HL-60 (cell line): ENCODE data around the gene PLEKHG5.

Source experiments
- DNase-seq, 2 experiments: peaks; one replicate each; pipeline ENCODE4 v3.0.0-alpha.2; 2010 to 2020; ENCODE audit warnings: low read depth in 1 of 2, low spot score in 1 of 2
- H3K27ac ChIP-seq: fragments of 250-450 bp; sonication (Bioruptor Pico); replicated peaks from 2 replicates; pipeline ENCODE4 v1.5.1; 2020; ENCODE audit warnings: mild to moderate bottlenecking, moderate library complexity
- H3K27me3 ChIP-seq: fragments of 250-450 bp; sonication (Bioruptor Pico); 2 replicates; pipeline ENCODE4 v1.5.1; 2021; ENCODE audit warnings: mild to moderate bottlenecking, moderate library complexity; ENCODE audit not compliant: insufficient read depth, poor library complexity, severe bottlenecking
- H3K4me3 ChIP-seq: replicated peaks from 2 replicates; pipeline ENCODE4 v1.5.1; 2011; ENCODE audit warnings: mild to moderate bottlenecking, control low read depth, low read length; ENCODE audit not compliant: insufficient read depth
- CTCF ChIP-seq: IDR thresholded peaks from one replicate; pipeline ENCODE4 v1.5.1; 2011; ENCODE audit warnings: low read length, control low read depth, inconsistent platforms; ENCODE audit not compliant: insufficient read depth
- GABPA ChIP-seq: IDR thresholded peaks from 2 replicates; pipeline ENCODE4 v1.6.1; 2012; ENCODE audit warnings: low read depth
- POLR2AphosphoS5 ChIP-seq: IDR thresholded peaks from 2 replicates; pipeline ENCODE4 v1.6.1; 2012; ENCODE audit warnings: low read depth
- REST ChIP-seq: IDR thresholded peaks from 2 replicates; pipeline ENCODE4 v1.6.1; 2012; ENCODE audit warnings: low read depth; ENCODE audit not compliant: insufficient replicate concordance
- SPI1 ChIP-seq: IDR thresholded peaks from 2 replicates; pipeline ENCODE4 v1.6.1; 2012; ENCODE audit warnings: low read depth, mild to moderate bottlenecking, borderline replicate concordance

The PLEKHG5 gene

GRCh38 chr1:6484826-6485167, 6.7 kb downstream of the PLEKHG5 start:
- peaks cover 53% of the 10 kb centered on the region for H3K27me3 ChIP-seq
- TF ChIP-seq REST (no peak), CTCF (no peak), SPI1 (no peak), POLR2AphosphoS5 (no peak), GABPA (no peak)
- no peak for DNase-seq
- H3K4me3 ChIP-seq, result no peak overlapping the region
- no peak overlapping the region for H3K27ac ChIP-seq

- no peak for DNase-seq
- Histone ChIP-seq H3K4me3 (no peak overlapping the region), H3K27ac (no peak overlapping the region), H3K27me3 (peaks cover 53% of the 10 kb centered on the region)
- TF ChIP-seq POLR2AphosphoS5 (no peak), GABPA (no peak), CTCF (no peak), REST (no peak), SPI1 (no peak)
Observed at GRCh38 chr1:6483761-6484117, 7.7 kb downstream of the PLEKHG5 start.

- Histone ChIP-seq H3K27ac (no peak overlapping the region), H3K4me3 (no peak overlapping the region), H3K27me3 (peaks cover 51% of the 10 kb centered on the region)
- peak in 1 of 2 experiments; percentile 4 for DNase-seq
- TF ChIP-seq SPI1 (no peak), POLR2AphosphoS5 (no peak), CTCF (no peak), GABPA (no peak), REST (no peak)
Observed at GRCh38 chr1:6483017-6483760, 8.3 kb downstream of the PLEKHG5 start.
